Loucy (cell line): Measurements from ENCODE around the gene SERPINB11.

Experiments used
- CTCF ChIP-seq: fragments of 200-600 bp; sonication (generic); conservative IDR thresholded peaks from 2 replicates; pipeline ENCODE4 v1.5.1; 2014; ENCODE audit warnings: mild to moderate bottlenecking, antibody characterized with exemption, low read length
- EZH2phosphoT487 ChIP-seq: fragments of 200-600 bp; IDR thresholded peaks from 2 replicates; pipeline ENCODE4 v1.6.1; 2018; ENCODE audit warnings: antibody characterized with exemption, mild to moderate bottlenecking, moderate library complexity, borderline replicate concordance

DNA sequence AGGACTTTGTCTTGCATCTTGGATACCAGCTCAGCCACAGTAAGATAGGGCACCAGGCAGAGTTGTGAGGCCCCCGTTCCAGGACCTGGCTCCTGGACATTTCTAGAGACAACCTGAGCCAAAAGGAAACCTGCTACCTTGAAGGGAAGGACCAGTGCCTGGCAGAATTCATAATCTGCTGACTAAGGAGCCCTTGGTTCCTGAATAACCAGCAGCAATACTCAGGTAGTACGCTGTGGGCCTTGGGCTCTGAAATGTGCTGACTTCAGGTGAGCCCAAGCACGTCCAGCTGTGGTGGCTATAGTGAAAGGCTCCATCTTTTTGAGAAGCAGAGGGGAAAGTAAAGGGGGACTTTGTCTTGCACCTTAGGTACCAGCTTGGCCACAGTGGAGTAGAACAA lies 28.5 kb downstream of the SERPINB11 start:
- TF ChIP-seq EZH2phosphoT487 (no peak), CTCF (no peak)
